ENCODE results near the gene CEP295NL.
A peak's percentile ranks its signal among the peaks of the same experiment; 100 is the strongest.
"Not testable (repeated sequence)": the region's sequence is repeated elsewhere in the genome, so short reads cannot be mapped to it uniquely, and the experiment has no call there.

CEP295NL gene

GRCh38 chr17:78903101-78903779 lies at the start of gene CEP295NL:
CEP295NL (minus strand) TSS chr17:78903201; CDS start chr17:78901828, 1,373 bp downstream.
- no peak for DNase-seq (ENCODE audit: low spot score)

- no peak for DNase-seq (ENCODE audit: low spot score)
Measured at GRCh38 chr17:78952706-78953105, 49.7 kb upstream of the CEP295NL start.

- DNase-seq (ENCODE audit: low spot score): no peak
Measured at GRCh38 chr17:78951967-78952551, 49.1 kb upstream of the CEP295NL start.

GRCh38 chr17:78950870-78951269 lies 47.9 kb upstream of the CEP295NL start:
- DNase-seq (ENCODE audit: low spot score): no peak

GRCh38 chr17:78947235-78948149 lies 44.5 kb upstream of the CEP295NL start:
- DNase-seq (ENCODE audit: low spot score): no peak

GRCh38 chr17:78946631-78947030 lies 43.6 kb upstream of the CEP295NL start:
- DNase-seq (ENCODE audit: low spot score): no peak

GRCh38 chr17:78946131-78946530 lies 43.1 kb upstream of the CEP295NL start:
- DNase-seq (ENCODE audit: low spot score): no peak

- not testable (repeated sequence) for DNase-seq (ENCODE audit: low spot score)
Measured at GRCh38 chr17:78945455-78945854, 42.5 kb upstream of the CEP295NL start.

- no peak for DNase-seq (ENCODE audit: low spot score)
Measured at GRCh38 chr17:78944956-78945355, 42.0 kb upstream of the CEP295NL start.

GRCh38 chr17:78944026-78944425 lies 41.0 kb upstream of the CEP295NL start:
- DNase-seq (ENCODE audit: low spot score): no peak

- DNase-seq (ENCODE audit: low spot score): no peak
Measured at GRCh38 chr17:78940708-78941107, 37.7 kb upstream of the CEP295NL start.

- no peak for DNase-seq (ENCODE audit: low spot score)
Measured at GRCh38 chr17:78940258-78940657, 37.3 kb upstream of the CEP295NL start.

GRCh38 chr17:78939615-78940014 lies 36.6 kb upstream of the CEP295NL start:
- no peak for DNase-seq (ENCODE audit: low spot score)

- no peak for DNase-seq (ENCODE audit: low spot score)
Measured at GRCh38 chr17:78937561-78937960, 34.6 kb upstream of the CEP295NL start.

GRCh38 chr17:78935419-78936323 lies 32.7 kb upstream of the CEP295NL start:
- no peak for DNase-seq (ENCODE audit: low spot score)

GRCh38 chr17:78934681-78935418 lies 31.8 kb upstream of the CEP295NL start:
- no peak for DNase-seq (ENCODE audit: low spot score)

GRCh38 chr17:78933959-78934568 lies 31.1 kb upstream of the CEP295NL start:
- DNase-seq (ENCODE audit: low spot score): no peak

GRCh38 chr17:78933025-78933958 lies 30.3 kb upstream of the CEP295NL start:
- DNase-seq (ENCODE audit: low spot score): peak; percentile 51
